ENCODE data around the gene KDM4C.

Gene KDM4C

DNA sequence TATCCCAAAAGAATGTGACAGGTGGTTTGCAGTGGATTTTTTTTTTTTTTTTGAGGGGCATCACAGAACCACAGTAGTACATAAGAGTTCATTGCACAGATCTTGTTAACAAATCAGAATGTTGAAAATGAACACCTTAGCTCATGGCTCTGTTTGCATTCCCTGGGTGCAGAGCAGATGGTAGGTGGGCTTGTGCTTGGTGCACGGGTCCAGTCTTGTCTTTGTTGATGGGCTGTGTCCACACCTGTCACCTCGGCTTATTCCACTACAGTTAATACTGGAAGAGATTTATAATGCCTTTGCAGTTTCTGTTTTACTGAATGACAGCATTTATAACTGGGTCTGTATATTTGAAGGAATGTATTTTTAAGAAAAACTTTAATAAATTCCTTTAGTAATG lies 146.6 kb downstream of the KDM4C start:
- DNase-seq (ENCODE audit: low spot score), result no peak

GRCh38 chr9:6905850-6906375 lies 148.1 kb downstream of the KDM4C start:
- DNase-seq (ENCODE audit: low spot score), result no peak

DNA sequence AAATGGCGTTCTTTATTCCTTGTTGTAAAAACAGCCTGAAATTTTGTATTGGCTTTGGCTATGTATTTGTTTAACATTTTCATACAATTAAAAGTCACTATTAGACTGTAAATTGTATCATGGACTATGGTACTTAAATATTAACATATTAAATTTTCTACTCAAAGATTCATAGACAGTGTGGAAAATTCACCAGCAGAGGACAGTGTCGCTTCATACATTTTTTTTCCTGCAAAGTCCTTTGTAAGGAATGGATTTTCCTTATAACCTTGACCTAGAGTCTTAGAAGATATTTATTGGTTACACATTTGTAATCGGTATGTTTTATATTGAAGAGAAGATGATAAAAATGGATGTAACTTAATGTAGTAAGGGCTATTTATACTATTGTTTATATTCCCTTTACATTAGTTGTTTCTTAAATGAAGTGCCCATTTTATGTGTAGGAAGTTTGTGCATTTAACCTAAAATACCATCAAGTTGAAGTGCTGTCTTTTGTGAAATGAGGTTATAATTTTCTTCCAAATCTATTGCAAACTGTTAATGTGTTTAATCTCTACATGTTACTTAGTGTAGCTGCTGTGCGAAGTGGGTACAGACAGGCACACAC lies 150.1 kb downstream of the KDM4C start:
- DNase-seq (ENCODE audit: low spot score), result no peak

DNA sequence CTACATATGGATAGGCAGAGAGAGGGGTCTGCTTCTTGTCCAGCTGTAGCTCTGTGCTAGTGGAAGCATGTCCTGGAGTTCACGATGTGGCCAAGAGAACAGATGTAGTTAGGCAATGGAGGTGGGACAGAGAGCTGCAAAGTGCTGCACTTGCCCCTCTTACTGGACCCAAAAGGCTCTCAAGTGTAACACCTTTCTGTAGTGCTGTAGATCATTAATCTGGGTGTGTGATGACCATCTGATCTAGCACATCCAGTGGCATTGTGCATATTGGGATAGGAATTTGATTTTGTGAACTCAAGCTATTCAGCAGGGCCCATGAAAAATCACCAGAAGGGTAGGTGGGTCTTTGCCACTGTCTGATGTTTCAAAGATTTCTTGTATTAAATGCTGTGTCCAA lies 151.4 kb downstream of the KDM4C start:
- DNase-seq (ENCODE audit: low spot score), result no peak

DNA sequence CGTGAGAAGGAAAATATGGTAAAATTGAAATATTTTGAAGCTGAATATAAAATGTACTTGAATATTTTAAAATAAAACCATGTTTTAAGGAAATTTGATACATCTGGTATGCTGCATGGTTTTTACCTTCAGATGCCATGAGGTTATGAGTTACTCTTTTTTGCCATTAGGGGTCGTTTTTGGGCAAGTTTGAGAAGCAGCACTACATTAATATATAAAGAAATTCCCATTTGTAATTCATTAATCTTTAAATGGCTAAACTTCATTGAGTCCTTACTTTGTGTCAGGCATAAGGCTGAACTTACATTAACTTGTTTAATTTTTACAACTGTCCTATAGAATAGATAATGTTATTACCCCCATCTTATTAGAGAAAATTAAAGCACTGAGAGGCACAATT lies 152.3 kb downstream of the KDM4C start:
- no peak for DNase-seq (ENCODE audit: low spot score)

DNA sequence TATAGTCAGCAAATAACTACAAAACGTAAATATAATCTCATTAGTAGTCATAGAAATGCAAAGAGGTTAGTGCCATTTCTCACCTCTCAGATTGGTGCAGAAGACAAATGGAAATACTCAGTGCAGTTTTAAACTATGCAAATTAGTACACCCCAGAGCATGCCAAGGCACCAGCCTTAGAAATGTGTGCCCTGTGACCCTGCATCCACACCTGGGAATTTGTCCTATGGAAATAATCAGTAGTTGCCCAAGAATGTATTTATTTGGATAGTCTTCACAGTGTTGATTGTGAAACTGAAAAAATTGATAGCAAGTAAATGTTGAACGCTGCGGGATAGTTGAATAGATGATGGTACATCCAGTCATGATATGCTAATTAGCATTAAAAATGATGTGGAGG lies 152.7 kb downstream of the KDM4C start:
- DNase-seq (ENCODE audit: low spot score), result no peak

- DNase-seq (ENCODE audit: low spot score), result no peak
Measured at GRCh38 chr9:6911901-6912638, 154.3 kb downstream of the KDM4C start.

DNA sequence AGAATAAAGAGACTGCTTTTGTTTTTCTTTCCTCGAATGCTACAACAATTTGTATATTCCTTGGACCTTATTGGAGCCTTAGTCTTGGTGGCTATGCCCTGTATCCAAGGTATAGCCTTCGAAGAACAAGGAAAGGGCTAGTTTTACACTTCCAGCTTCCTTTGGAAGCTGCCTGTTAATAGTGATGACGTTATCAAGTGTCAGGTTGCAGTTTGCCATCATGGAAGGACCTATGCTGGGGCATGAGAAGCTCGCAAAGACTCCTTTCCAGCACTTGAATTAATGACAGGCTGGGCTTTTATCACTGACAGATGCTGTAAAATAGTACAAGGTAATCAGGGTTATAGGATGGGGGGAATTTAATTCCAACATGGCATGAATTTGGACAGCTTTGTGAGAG lies 157.9 kb downstream of the KDM4C start:
- no peak for DNase-seq (ENCODE audit: low spot score)

GRCh38 chr9:6917162-6917561 lies 159.4 kb downstream of the KDM4C start:
- no peak for DNase-seq (ENCODE audit: low spot score)

- DNase-seq (ENCODE audit: low spot score), result no peak
Measured at GRCh38 chr9:6920041-6920440, 162.3 kb downstream of the KDM4C start.

- DNase-seq (ENCODE audit: low spot score), result no peak
Measured at GRCh38 chr9:6921315-6921714, 163.5 kb downstream of the KDM4C start.

DNA sequence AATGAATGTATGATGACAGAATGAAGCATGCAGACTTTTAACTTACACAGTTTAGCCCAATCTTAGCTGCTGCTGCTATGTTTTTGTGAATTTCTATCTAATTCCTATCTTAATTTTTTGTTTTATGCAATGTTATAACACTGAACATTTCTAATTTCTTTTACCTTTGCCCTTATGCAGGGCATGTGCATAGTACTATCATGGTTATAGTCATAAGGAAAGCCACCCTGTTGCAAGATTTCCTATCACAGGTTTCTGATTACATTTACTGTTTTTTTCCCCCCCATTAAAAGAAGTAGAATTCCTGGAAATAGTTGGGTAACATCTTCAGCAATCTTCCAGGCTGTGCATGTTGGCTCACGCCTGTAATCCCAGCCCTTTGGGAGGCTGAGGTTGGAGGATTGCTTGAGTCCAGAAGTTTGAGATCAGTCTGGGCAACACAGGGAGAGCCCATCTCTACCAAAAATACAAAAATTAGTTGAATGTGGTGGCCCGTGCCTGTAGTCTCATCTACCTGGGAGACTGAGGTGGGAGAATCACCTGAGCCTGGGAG lies 164.4 kb downstream of the KDM4C start:
- DNase-seq (ENCODE audit: low spot score), result no peak

DNA sequence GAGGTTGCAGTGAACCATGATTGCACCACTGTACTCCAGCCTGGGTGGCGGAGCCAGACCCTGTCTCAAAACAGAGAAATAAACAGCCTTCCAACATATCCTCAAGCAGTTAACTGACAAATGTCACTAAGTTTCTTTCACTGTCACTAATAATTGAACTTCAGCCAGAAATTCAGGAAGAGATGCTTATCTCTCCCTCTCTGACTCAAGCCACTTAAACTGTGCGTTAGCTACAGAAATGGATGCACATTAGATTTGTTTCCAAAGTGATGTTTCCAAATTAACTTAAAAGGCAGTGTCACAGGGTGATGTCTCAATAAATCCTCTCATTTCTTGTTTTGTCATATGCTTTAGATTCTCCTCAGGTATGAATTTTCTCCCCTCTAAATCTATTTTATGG lies 164.9 kb downstream of the KDM4C start:
- no peak for DNase-seq (ENCODE audit: low spot score)

- DNase-seq (ENCODE audit: low spot score), result no peak
Measured at GRCh38 chr9:6923086-6923485, 165.3 kb downstream of the KDM4C start.

DNA sequence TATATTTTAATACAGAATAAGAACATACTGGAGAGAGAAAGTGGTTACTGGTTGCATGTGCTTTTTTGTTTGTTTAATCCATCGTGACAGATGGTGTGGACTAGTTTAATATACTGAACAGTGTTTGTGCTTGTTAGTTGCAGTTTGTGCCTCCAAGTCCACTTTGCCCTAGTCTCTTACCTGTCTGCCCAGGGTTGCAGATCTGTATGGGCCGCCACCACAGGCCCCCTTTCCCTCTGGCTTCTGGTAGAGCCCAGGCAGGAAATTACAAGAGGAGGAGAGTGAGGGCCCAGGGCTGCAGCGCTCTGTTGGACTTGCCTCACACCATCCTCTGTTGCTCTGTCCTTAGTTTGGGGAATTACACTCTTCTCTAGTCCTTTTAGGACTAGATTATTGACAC lies 166.4 kb downstream of the KDM4C start:
- no peak for DNase-seq (ENCODE audit: low spot score)

DNA sequence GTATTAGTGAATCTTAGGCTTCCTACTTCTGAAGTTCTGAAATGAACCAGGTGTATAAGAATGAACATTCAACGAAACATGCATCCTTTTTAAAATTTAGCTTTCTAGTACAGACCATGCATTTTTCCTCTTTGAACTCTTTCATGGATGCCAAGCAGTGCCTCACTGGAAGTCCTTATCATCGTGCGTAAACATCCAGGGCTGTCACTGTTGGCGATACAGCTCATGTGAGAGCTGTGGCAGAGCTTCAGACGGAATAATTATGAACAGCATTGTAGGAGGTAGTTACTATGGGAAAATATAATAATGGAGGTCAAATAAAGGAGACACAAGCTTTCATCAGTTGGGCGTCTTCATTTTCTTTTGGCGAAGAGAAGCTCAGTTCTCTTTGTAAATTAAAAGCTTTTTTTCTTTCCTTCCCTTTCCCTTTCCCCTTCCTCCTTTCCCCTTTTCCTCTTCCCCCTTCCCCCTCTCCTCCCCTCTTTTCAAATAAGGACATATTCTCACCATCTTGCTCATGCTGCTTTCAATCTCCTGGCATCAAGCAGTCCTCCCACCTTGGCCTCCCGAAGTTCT lies 167.3 kb downstream of the KDM4C start:
- no peak for DNase-seq (ENCODE audit: low spot score)

DNA sequence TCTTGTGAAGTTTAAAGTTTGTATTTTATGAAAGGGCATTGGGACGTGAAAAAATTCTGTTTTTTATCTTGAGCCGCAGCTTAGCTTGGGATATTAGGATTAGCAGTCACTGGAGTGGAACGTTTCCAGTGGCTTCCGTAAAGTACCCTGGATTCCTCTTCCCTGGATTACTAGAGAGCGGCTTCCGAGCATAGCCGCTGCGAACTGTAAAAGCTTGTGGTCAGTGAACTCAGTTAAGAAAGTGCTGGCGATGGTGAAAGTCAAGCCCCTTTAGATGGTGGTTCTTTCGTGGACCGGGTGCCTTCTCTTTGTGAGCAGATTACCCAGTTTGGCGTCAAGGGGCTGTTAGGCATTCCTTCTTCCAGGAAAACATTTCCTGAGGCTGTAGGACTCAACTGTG lies 168.1 kb downstream of the KDM4C start:
- no peak for DNase-seq (ENCODE audit: low spot score)

DNA sequence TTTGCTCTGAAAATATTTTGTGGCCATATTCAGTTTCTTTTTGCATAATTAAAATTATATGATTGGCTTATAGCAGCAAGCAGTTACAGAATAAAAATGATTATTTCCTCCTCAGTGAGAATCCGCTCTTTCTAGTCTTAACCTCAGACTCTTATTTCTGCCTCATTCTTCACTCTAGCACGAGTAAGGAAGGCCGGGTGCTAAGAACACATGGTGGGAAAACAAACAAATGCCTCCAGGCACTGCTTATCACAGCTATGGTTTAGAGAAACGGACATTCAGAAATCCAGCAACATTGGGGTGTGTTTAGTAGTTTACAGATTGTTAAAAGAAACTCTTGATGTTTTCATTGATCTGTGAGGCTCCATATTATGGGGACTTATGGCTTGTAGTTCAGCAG lies 168.7 kb downstream of the KDM4C start:
- no peak for DNase-seq (ENCODE audit: low spot score)

DNA sequence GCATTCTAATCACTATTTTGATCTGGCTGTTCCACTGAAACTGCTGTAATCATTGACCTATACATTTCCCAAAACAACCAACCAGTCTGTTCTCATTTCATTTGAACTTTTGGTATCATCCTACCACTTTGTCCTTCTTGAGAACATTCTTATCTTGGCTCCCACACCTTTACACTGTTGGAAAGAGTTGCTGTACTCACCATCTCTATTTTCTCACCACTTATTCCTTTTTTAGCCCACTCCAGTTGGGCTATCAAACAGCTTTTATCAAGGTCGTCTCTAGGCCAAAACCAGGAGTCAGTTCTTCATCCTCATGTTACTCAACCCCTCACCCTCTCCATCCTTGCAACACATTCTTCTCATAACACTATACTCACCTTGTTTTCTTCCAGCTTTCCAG lies 170.1 kb downstream of the KDM4C start:
- DNase-seq (ENCODE audit: low spot score), result no peak

DNA sequence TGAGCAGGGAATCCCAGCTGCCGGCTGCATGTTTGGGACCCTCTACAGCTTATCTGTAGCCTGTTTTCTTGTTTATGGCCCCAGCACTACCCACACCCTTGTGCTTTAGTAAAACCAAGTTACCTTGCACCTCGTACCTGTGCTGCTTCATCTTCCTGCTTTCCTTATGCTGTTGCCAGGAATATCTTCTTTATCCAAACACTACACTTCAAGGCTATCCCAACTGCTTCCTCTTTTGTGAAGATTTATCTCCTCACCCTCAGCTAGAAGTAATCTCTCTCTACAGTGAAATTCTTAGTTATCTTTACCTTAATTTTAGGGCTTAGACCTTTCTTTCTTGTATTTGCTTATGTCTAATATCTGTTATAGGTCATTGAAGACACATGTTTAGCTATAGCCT lies 171.1 kb downstream of the KDM4C start:
- DNase-seq (ENCODE audit: low spot score), result no peak

DNA sequence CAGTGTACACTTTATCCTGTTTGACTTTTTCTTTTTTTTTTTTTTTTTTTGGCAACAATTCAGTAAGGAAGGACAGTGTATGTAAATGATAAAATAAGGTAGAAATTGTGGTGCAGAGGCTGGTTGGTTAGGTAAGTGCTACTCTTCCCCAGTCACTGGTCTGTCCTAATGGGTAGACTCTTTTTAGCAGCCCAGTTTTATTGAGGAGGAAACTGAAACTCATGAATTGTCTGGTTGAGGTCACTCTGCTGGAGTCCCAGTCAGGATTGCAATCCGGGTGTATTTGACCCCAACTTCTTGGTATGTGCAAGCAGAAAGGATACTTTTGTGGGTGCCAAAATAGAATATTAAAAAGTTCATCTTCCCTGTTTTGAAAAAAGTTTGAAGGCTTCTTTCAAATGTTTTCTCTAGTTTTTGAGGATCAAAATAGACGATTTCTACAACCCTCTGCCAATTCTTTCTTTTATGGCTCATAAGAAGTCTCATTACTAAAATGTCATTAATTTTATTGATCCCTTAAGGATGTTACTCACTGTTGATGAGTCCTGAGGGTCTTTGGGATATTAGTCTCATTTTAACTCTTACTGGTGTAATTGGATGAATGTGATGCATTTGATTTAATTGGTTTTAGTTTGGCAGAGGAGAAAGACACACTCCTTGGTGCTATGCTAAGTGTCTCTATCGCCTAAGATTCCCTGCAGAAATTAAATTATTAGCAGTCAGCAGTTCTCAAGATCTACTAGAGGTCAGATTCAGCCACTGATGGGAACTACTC lies 171.9 kb downstream of the KDM4C start:
- no peak for DNase-seq (ENCODE audit: low spot score)

DNA sequence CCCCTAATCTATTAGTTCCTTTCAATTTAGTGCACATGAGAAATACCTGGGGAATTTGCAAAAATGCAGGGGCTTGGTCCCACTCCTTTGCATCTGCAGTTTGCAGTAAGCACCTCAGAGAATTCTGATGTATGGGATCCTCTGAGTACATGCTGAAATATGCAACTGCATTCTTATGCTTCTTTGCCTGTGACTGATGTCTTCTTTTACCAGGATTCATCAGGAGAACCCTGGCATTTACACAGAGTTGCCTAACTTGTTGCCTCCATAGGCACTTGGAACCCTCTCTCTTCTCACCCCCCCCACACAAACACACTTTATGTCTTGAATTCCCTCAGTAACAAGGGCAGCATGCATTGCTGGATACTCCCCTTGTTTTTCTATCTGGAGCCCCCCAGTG lies 173.1 kb downstream of the KDM4C start:
- DNase-seq (ENCODE audit: low spot score), result no peak
